Body of pancreas (tissue), 4 donors: ENCODE measurements around the gene WFDC9. TPM values are rescaled to one million over a fixed set of nuclear protein-coding genes. Genes with fewer than 3 reads are reported as not detected.
"Not testable (repeated sequence)": the region's sequence is repeated elsewhere in the genome, so short reads cannot be mapped to it uniquely, and the experiment has no call there.

ENCODE experiments used
- ATAC-seq: fragments of 150-250 bp; one replicate; pipeline ENCODE4 v1.9.1; 2016
- DNase-seq, 4 donors: peaks; one replicate each; pipeline ENCODE4 v3.0.0-alpha.2; 2019
- H3K27ac ChIP-seq, 4 donors: fragments of 200-600 bp; sonication (generic); 1 replicate in 3 of 4; 2 replicates in 1 of 4; pipeline versions ENCODE4 v1.5.1 to v1.6.1; 2016 to 2019; ENCODE audit warnings: mild to moderate bottlenecking in 1 of 4, mixed read lengths in 1 of 4, moderate library complexity in 1 of 4
- H3K27me3 ChIP-seq, 2 donors: fragments of 200-600 bp; sonication (generic); one replicate each; pipeline ENCODE4 v1.6.0; 2016; ENCODE audit warnings: mild to moderate bottlenecking in 1 of 2
- H3K36me3 ChIP-seq, 2 donors: fragments of 200-600 bp; sonication (generic); replicated peaks in 1 of 2; 2 replicates each; pipeline ENCODE4 v1.5.1; 2016; ENCODE audit warnings: low read depth in 2 of 2; ENCODE audit not compliant: insufficient read depth in 1 of 2
- H3K4me1 ChIP-seq: fragments of 200-600 bp; sonication (generic); one replicate; pipeline ENCODE4 v1.6.0; 2016
- H3K4me3 ChIP-seq, 2 donors: fragments of 200-600 bp; sonication (generic); 1 replicate in 1 of 2; 2 replicates in 1 of 2; pipeline ENCODE4 v1.5.1; 2016 to 2019
- H3K9me3 ChIP-seq, 3 donors: fragments of 200-600 bp; sonication (generic); 1 replicate in 2 of 3; 2 replicates in 1 of 3; pipeline ENCODE4 v1.5.1; 2016
- CTCF ChIP-seq, 7 experiments: fragments of 450-650 bp in 4 of 7; fragments of 200-600 bp in 3 of 7; sonication (generic) in 3 of 7; IDR thresholded peaks; one replicate each; pipeline ENCODE4 v1.5.1; 2016 to 2019; ENCODE audit warnings: antibody characterized with exemption in 7 of 7
- POLR2A ChIP-seq, 3 donors: fragments of 450-650 bp; IDR thresholded peaks; one replicate each; pipeline ENCODE4 v1.6.1; 2016; ENCODE audit warnings: antibody characterized with exemption in 3 of 3, mild to moderate bottlenecking in 2 of 3
- WGBS, 2 donors: methylation state at CpG; one replicate each; pipeline ENCODE4 v1.1.5; 2017; 5-methylcytosine and 5-hydroxymethylcytosine counted together
- intact Hi-C: fragments of 100-400 bp; cut with DNase I; formaldehyde crosslinking; loops from one replicate; pipeline ENCODE4 v1.15.1; 2023
- small RNA-seq: library from RNA; depleted of rRNA; stranded (forward); fragments of <200 nt; gene quantifications from one replicate; pipeline ENCODE3, GENCODE V24; 2016
- total RNA-seq, 2 donors: library from RNA; depleted of rRNA; stranded (reverse); fragments of >200 nt; gene quantifications; one replicate each; pipeline ENCODE4 v1.1.0, GENCODE V29; 2016

WFDC9 gene
- total RNA-seq, 2 donors from 2014 or later = not detected

DNA sequence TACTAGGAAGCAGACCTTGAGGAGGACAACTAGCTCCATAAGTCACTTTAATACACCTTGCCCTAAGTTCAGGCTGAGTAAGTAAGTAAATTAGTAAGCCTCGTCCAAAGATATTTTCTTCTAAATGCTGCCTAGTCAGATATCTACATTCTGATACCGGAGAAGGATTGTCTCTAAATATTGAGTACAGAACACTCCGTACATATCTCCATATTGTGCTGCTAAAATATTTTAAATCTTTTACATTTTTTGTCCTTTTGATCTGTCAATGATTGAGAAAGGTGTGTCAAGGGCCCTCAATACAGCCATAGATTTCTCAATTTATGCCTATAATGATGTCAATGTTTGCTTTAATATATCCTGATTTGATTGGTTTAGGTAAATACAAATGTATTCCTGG lies 55.2 kb downstream of the WFDC9 start:
- Histone ChIP-seq H3K27ac (no peak overlapping the region), H3K36me3 (no peaks in the 10 kb centered on the region), H3K9me3 (no peaks in the 10 kb centered on the region), H3K4me1 (no peaks in the 10 kb centered on the region), H3K4me3 (no peak overlapping the region), H3K27me3 (no peaks in the 10 kb centered on the region)
- intact Hi-C loops = no loop called here
- WGBS, 2 donors = 87 to 89% methylated on average over 3 of the region's 3 CpGs
- DNase-seq (no peak), ATAC-seq (no peak)
- no peak for TF ChIP-seq POLR2A (IDR thresholded peaks at IDR 0.05)
- no peak for TF ChIP-seq CTCF (IDR thresholded peaks at IDR 0.05)

DNA sequence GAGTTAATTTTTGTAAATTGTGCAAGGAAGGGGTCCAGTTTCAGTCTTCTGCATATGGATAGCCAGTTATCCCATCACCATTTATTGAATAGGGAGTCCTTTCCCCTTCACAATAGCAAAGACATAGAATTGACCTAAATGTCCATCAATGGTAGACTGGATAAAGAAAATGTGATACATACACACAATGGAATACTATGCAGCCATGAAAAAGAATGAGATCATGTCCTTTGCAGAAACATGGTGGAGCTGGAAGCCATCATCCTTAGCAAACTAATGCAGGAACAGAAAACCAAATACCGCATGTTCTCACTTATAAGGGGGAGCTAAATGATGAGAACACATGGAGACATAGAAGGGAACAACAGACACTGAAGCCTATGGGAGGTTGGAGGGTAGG lies 61.4 kb downstream of the WFDC9 start:
- H3K9me3 ChIP-seq, intact Hi-C loops, H3K27ac ChIP-seq, H3K27me3 ChIP-seq, H3K36me3 ChIP-seq, ATAC-seq, H3K4me3 ChIP-seq, H3K4me1 ChIP-seq, DNase-seq: not testable (repeated sequence)
- WGBS, 2 donors = 68 to 69% methylated on average over 1 of the region's 1 CpG

- DNase-seq (no peak), ATAC-seq (no peak)
- Histone ChIP-seq H3K4me1 (no peaks in the 10 kb centered on the region), H3K27me3 (no peaks in the 10 kb centered on the region), H3K4me3 (no peak overlapping the region), H3K27ac (no peak overlapping the region), H3K9me3 (no peaks in the 10 kb centered on the region), H3K36me3 (no peaks in the 10 kb centered on the region)
- intact Hi-C loops = no loop called here
- 76 to 84% methylated on average over 2 of the region's 2 CpGs for WGBS, 2 donors
- TF ChIP-seq POLR2A (IDR thresholded peaks at IDR 0.05) (no peak), CTCF (IDR thresholded peaks at IDR 0.05) (no peak)
These were observed 66.3 kb downstream of the WFDC9 start for GRCh38 chr20:45564760-45565276.

Small RNA genes lying within 50 kb of the gene (small RNA-seq; reads per million reads assigned to genes)
- not detected for gene RNA5SP485

Other genes with a start within 250 kb of the WFDC9 start
- 10 to 100 TPM; 10.5 to 20.5 TPM for gene DBNDD2, start 223.0 kb downstream of the WFDC9 start, total RNA-seq
- gene PIGT, start 215.1 kb downstream of the WFDC9 start, total RNA-seq = 10 to 100 TPM; 38.6 to 50.3 TPM
- 10 to 100 TPM in 1 of 2 donors, 1 to 10 TPM in 1; 3.0 to 11.9 TPM for gene WFDC2, start 161.5 kb downstream of the WFDC9 start, total RNA-seq
- gene SPINT3, start 115.7 kb downstream of the WFDC9 start, total RNA-seq = not detected
- not detected for gene WFDC6, start 91.8 kb downstream of the WFDC9 start, total RNA-seq
- not detected for gene EPPIN, start 83.9 kb downstream of the WFDC9 start, total RNA-seq
- gene WFDC8, start 52.0 kb downstream of the WFDC9 start, total RNA-seq = not detected
- not detected for gene WFDC10A, start 1.5 kb downstream of the WFDC9 start, total RNA-seq
- not detected for gene WFDC11, start 39.0 kb upstream of the WFDC9 start, total RNA-seq
- not detected for gene WFDC13, start 70.8 kb upstream of the WFDC9 start, total RNA-seq
- gene WFDC10B, start 73.7 kb upstream of the WFDC9 start, total RNA-seq = not detected
- gene SPINT4, start 91.1 kb upstream of the WFDC9 start, total RNA-seq = not detected
- not detected for gene WFDC3, start 160.6 kb upstream of the WFDC9 start, total RNA-seq
- gene DNTTIP1, start 160.7 kb upstream of the WFDC9 start, total RNA-seq = 10 to 100 TPM; 14.8 to 18.9 TPM
- not detected for gene UBE2C, start 181.4 kb upstream of the WFDC9 start, total RNA-seq
- gene TNNC2, start 196.0 kb upstream of the WFDC9 start, total RNA-seq = not detected
- gene SNX21, start 202.5 kb upstream of the WFDC9 start, total RNA-seq = 10 to 100 TPM; 42.8 to 46.5 TPM
- gene ACOT8, start 226.1 kb upstream of the WFDC9 start, total RNA-seq = 10 to 100 TPM; 36.8 to 42.8 TPM
- 1 to 10 TPM; 1.6 to 2.1 TPM for gene ZSWIM3, start 226.3 kb upstream of the WFDC9 start, total RNA-seq
- gene ZSWIM1, start 249.9 kb upstream of the WFDC9 start, total RNA-seq = 1 to 10 TPM; 5.2 to 7.6 TPM